Mammary epithelial cell (primary cell): ENCODE data around the gene LYST.

ENCODE experiments used
- EZH2 ChIP-seq: IDR thresholded peaks from 2 replicates; pipeline ENCODE4 v1.6.1; 2012; ENCODE audit warnings: low read length, inconsistent platforms, borderline replicate concordance
- TF ChIP-seq, protein P1 (sequence below), 2 donors: IDR thresholded peaks in 1 of 2; conservative IDR thresholded peaks in 1 of 2; 2 replicates each; pipeline ENCODE4 v1.5.1; 2011 to 2012; ENCODE audit warnings: inconsistent platforms in 2 of 2, low read length in 2 of 2, mild to moderate bottlenecking in 2 of 2, control low read depth in 1 of 2, low read depth in 1 of 2; ENCODE audit not compliant: insufficient read depth in 1 of 2; ENCODE audit errors: extremely low read depth in 1 of 2

DNA sequence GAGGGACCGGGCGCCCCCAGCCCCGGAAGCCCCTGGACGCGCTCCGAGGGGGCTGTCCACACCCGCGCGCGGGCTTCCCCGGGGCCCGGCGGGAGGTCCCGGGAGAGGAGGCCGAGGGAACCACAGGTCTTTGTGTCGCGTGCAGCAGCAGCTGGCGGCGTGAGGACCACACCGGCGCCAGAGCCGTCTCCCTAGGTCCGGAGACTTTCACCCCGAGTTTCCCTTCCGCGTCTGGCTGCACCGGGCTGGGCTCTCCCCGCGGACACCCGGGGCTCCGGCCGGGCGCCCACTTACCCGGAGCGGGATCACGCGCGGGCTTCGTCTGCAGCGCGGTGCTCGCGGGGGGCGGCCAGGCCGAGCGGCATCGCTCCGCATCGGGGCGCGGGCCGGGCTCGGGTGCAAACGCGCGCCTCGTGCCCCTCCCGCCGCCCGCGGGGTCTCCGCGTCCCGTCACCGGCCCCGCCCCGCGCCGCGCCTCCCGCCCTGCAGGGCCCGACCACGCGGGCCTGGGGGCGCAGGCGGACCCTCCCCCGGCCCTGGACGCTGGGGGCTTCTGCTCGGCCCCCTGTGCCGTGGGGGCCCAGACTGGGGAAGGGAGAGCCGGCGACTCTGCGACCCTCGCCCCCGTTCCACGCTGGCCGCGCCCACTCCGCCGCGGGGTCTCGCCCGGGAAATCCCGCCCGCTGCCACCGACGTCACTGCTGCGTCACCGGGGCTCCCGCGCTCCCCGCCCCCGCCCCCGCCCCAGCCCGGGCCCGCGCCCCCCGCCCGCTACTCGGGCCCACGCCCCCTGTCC lies 217.1 kb downstream of the LYST start, which contains the start of gene GNG4:
- TF ChIP-seq, protein P1, sequence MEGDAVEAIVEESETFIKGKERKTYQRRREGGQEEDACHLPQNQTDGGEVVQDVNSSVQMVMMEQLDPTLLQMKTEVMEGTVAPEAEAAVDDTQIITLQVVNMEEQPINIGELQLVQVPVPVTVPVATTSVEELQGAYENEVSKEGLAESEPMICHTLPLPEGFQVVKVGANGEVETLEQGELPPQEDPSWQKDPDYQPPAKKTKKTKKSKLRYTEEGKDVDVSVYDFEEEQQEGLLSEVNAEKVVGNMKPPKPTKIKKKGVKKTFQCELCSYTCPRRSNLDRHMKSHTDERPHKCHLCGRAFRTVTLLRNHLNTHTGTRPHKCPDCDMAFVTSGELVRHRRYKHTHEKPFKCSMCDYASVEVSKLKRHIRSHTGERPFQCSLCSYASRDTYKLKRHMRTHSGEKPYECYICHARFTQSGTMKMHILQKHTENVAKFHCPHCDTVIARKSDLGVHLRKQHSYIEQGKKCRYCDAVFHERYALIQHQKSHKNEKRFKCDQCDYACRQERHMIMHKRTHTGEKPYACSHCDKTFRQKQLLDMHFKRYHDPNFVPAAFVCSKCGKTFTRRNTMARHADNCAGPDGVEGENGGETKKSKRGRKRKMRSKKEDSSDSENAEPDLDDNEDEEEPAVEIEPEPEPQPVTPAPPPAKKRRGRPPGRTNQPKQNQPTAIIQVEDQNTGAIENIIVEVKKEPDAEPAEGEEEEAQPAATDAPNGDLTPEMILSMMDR (conservative IDR thresholded peaks at IDR 0.05 in 1 of 2, IDR thresholded peaks at IDR 0.05 in 1 of 2; ENCODE audit: extremely low read depth in 1 of 2, insufficient read depth in 1 of 2, low read depth in 1 of 2, low read length in 2 of 2), result no peak
- no peak for TF ChIP-seq EZH2
